Measurements from ENCODE around the gene TIMP3. TPM values are rescaled to one million over a fixed set of nuclear protein-coding genes. Genes with fewer than 3 reads are reported as not detected.

TIMP3 gene
- total RNA-seq, 1 donor from 2014 or later: not detected

DNA sequence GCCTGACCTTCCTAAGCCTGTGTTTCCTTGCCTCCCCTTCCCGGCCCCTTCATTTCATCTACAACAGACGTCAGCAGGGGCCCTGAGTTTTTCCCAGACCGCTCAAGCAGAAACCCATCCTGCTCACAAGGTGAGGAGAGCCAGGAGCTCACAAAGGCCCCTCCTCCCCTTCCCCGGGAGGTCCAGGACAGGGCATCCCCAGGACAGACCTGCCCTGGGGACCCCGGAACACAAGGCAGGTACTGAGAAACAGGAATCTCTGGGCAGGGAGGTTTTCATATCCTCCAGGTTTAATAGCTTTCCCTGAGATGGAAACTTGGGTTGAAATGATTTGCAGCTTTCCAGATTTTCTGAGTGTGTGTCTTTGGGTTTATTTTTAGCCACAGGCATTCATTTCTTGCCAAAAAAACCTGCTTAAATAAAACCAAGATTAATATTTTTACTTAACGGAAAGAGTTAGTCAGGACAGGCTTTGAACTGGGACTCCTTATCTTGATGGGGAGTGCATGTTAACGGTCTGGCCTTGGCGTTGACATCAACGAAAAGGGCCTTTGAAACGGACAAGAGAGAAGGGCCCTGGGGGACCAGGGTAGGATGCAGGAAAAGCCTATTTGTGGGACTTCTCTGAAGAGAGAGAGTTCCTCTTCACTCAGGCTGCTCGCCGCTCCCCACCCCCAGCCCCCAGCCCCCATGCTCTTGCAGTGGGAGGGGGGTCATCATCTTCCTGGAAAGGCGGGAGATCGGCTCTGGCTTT lies 38.5 kb downstream of the TIMP3 start:
- no peaks in the 10 kb centered on the region for H3K36me3 Mint-ChIP-seq (ENCODE audit: low read depth)
- H3K9me3 Mint-ChIP-seq: no peaks in the 10 kb centered on the region
- H3K27me3 Mint-ChIP-seq: no peaks in the 10 kb centered on the region
- no peak overlapping the region for H3K27ac Mint-ChIP-seq
- H3K4me3 Mint-ChIP-seq: no peak overlapping the region
- intact Hi-C loops (cut with micrococcal nuclease): no loop called here
- H3K4me1 Mint-ChIP-seq: no peaks in the 10 kb centered on the region
- no peak for DNase-seq

- Mint-ChIP-seq H3K4me1 (no peaks in the 10 kb centered on the region), H3K36me3 (ENCODE audit: low read depth) (no peaks in the 10 kb centered on the region), H3K9me3 (no peaks in the 10 kb centered on the region), H3K27me3 (no peaks in the 10 kb centered on the region), H3K4me3 (no peak overlapping the region), H3K27ac (no peak overlapping the region)
- no peak for DNase-seq
- intact Hi-C loops (cut with micrococcal nuclease): no loop called here
Measured at GRCh38 chr22:32841175-32841574, 39.7 kb downstream of the TIMP3 start.

DNA sequence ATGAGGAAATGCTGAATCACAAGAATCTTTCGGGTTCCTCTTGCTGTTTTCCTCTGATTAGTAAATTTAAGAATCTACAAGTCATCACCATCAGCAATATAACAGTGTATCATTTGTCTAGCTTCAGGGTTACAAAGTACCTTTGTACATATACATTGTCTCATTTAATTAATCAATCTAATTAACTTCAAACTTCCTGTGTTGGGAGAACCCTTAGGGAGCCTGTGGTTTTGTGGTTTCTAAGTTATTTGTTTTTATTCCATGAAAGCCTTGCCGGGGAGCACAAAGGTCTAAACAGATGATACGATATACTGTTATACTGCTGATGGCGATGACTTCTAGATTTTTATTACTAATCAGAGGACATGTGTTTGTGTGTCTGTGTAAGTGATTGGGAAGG lies 41.0 kb downstream of the TIMP3 start:
- no peak for DNase-seq
- intact Hi-C loops (cut with micrococcal nuclease): no loop called here
- no peaks in the 10 kb centered on the region for H3K9me3 Mint-ChIP-seq
- H3K27me3 Mint-ChIP-seq: no peaks in the 10 kb centered on the region
- H3K27ac Mint-ChIP-seq: no peak overlapping the region
- H3K36me3 Mint-ChIP-seq (ENCODE audit: low read depth): no peaks in the 10 kb centered on the region
- H3K4me3 Mint-ChIP-seq: no peak overlapping the region
- no peaks in the 10 kb centered on the region for H3K4me1 Mint-ChIP-seq

DNA sequence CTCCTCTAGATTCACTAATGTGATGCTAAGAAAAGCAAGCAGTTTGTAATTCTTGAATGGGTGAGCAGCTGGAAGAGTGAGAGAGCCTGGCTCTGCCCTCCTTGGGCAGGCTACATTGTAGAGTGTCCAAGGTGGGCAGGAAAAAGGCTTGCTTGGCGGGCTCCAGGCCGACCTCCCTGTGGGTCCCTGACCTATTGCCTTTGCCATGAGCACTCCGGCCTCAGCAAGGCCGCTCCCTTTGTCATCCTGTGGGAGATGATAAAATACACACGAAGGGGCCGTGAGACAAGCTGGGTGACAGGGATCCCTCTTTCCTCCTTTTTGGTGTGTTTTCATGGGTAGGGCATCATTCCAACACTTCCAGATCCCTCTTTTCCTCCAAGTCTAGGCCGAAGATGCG lies 41.8 kb downstream of the TIMP3 start:
- Mint-ChIP-seq H3K4me3 (no peak overlapping the region), H3K27ac (no peak overlapping the region), H3K4me1 (no peaks in the 10 kb centered on the region), H3K36me3 (ENCODE audit: low read depth) (no peaks in the 10 kb centered on the region), H3K27me3 (no peaks in the 10 kb centered on the region), H3K9me3 (no peaks in the 10 kb centered on the region)
- intact Hi-C loops (cut with micrococcal nuclease): no loop called here
- no peak for DNase-seq

- H3K36me3 Mint-ChIP-seq (ENCODE audit: low read depth): no peaks in the 10 kb centered on the region
- DNase-seq: no peak
- H3K4me3 Mint-ChIP-seq: no peak overlapping the region
- no peaks in the 10 kb centered on the region for H3K27me3 Mint-ChIP-seq
- H3K9me3 Mint-ChIP-seq: no peaks in the 10 kb centered on the region
- H3K27ac Mint-ChIP-seq: no peak overlapping the region
- no peaks in the 10 kb centered on the region for H3K4me1 Mint-ChIP-seq
- intact Hi-C loops (cut with micrococcal nuclease): no loop called here
Measured at GRCh38 chr22:32844251-32844650, 42.7 kb downstream of the TIMP3 start.

- Mint-ChIP-seq H3K4me3 (no peak overlapping the region), H3K4me1 (no peaks in the 10 kb centered on the region), H3K36me3 (ENCODE audit: low read depth) (no peaks in the 10 kb centered on the region), H3K27ac (no peak overlapping the region), H3K27me3 (no peaks in the 10 kb centered on the region), H3K9me3 (no peaks in the 10 kb centered on the region)
- intact Hi-C loops (cut with micrococcal nuclease): no loop called here
- DNase-seq: no peak
Measured at GRCh38 chr22:32846780-32847491, 45.4 kb downstream of the TIMP3 start.

- Mint-ChIP-seq H3K9me3 (no peaks in the 10 kb centered on the region), H3K4me1 (no peaks in the 10 kb centered on the region), H3K4me3 (no peak overlapping the region), H3K27me3 (no peaks in the 10 kb centered on the region), H3K36me3 (ENCODE audit: low read depth) (no peaks in the 10 kb centered on the region), H3K27ac (no peak overlapping the region)
- intact Hi-C loops (cut with micrococcal nuclease): no loop called here
- DNase-seq: no peak
Measured at GRCh38 chr22:32848226-32848625, 46.7 kb downstream of the TIMP3 start.

- Mint-ChIP-seq H3K27ac (no peak overlapping the region), H3K27me3 (no peaks in the 10 kb centered on the region), H3K4me3 (no peak overlapping the region), H3K4me1 (no peaks in the 10 kb centered on the region), H3K36me3 (ENCODE audit: low read depth) (no peaks in the 10 kb centered on the region), H3K9me3 (no peaks in the 10 kb centered on the region)
- intact Hi-C loops (cut with micrococcal nuclease): no loop called here
- DNase-seq: no peak
Measured at GRCh38 chr22:32849501-32849900, 48.0 kb downstream of the TIMP3 start.

DNA sequence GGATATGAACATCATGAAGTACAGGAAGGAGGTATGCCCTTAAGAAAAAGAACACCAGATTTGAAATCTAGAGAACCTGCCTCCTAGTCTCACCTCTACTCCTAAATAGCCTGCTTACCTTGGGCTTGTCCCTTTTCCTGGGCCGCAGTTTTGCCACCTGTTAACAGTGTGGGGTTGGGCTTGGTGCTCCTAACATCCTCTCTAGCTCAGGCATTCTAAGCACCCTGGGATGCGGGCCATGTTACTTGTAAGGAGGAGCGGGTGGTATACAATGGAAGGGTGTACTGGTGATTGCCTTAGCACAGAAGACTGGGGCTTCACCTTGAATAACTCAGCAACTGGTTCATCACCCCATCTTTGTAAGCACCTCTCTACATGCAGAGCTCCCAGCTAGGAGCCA lies 48.7 kb downstream of the TIMP3 start:
- no peak overlapping the region for H3K27ac Mint-ChIP-seq
- no peaks in the 10 kb centered on the region for H3K36me3 Mint-ChIP-seq (ENCODE audit: low read depth)
- no peak overlapping the region for H3K4me3 Mint-ChIP-seq
- DNase-seq: no peak
- no peaks in the 10 kb centered on the region for H3K27me3 Mint-ChIP-seq
- H3K9me3 Mint-ChIP-seq: no peaks in the 10 kb centered on the region
- no peaks in the 10 kb centered on the region for H3K4me1 Mint-ChIP-seq
- intact Hi-C loops (cut with micrococcal nuclease): no loop called here

DNA sequence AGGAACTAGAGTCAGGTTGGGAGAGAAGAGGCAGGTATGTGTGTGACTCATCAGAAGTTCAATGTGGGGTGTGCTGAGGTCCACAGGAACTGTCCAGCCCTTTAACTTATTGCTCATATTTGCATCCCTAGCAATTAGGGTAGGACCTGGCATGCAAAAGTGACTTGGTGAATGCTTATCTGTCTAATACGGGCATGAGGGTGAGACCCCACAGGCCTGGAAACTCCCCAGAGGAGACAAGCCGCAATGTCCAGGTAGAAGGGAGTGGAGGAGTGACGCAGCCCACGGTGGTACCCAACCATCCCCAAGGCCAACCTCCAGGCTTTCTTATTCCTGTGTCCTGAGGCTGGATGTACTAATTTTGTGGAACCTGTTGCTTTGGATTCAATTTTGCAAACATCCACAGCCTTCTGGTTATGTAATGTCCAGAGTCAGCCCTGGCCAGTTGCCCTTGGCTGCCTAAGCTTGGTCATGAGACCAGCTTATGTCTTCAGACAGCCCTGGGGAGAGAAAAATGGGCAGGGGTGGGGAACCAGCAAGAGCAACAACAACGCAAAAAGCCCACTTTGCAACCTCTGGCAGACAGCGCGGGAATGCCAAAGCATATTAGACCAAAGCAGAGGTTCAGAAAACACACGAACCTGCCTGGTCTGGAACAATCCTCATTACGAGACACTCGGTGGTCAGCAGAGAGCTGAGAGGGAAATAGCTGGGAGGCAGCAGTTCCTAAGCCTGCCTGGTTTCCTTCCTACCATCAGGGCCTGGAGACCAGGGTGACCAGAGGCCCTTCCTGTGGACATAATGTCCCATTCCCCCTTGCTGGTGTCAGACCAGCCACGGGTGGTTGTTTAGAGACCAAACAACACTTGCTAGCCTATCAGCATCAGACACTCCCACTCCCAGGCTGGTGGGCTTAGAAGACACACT lies 49.3 kb downstream of the TIMP3 start:
- no peaks in the 10 kb centered on the region for H3K9me3 Mint-ChIP-seq
- no peaks in the 10 kb centered on the region for H3K4me1 Mint-ChIP-seq
- H3K27ac Mint-ChIP-seq: no peak overlapping the region
- intact Hi-C loops (cut with micrococcal nuclease): no loop called here
- DNase-seq: no peak
- H3K36me3 Mint-ChIP-seq (ENCODE audit: low read depth): no peaks in the 10 kb centered on the region
- H3K27me3 Mint-ChIP-seq: no peaks in the 10 kb centered on the region
- H3K4me3 Mint-ChIP-seq: no peak overlapping the region

GRCh38 chr22:32852395-32853251 lies 51.1 kb downstream of the TIMP3 start:
- H3K27ac Mint-ChIP-seq: no peak overlapping the region
- no peaks in the 10 kb centered on the region for H3K9me3 Mint-ChIP-seq
- no peaks in the 10 kb centered on the region for H3K4me1 Mint-ChIP-seq
- intact Hi-C loops (cut with micrococcal nuclease): no loop called here
- no peak overlapping the region for H3K4me3 Mint-ChIP-seq
- no peaks in the 10 kb centered on the region for H3K27me3 Mint-ChIP-seq
- H3K36me3 Mint-ChIP-seq (ENCODE audit: low read depth): no peaks in the 10 kb centered on the region
- no peak for DNase-seq

GRCh38 chr22:32853662-32854061 lies 52.2 kb downstream of the TIMP3 start:
- Mint-ChIP-seq H3K9me3 (no peaks in the 10 kb centered on the region), H3K27ac (no peak overlapping the region), H3K4me1 (no peaks in the 10 kb centered on the region), H3K27me3 (no peaks in the 10 kb centered on the region), H3K36me3 (ENCODE audit: low read depth) (no peaks in the 10 kb centered on the region), H3K4me3 (no peak overlapping the region)
- no peak for DNase-seq
- intact Hi-C loops (cut with micrococcal nuclease): no loop called here

- Mint-ChIP-seq H3K36me3 (ENCODE audit: low read depth) (no peaks in the 10 kb centered on the region), H3K27ac (no peak overlapping the region), H3K9me3 (no peaks in the 10 kb centered on the region), H3K4me1 (no peaks in the 10 kb centered on the region), H3K4me3 (no peak overlapping the region), H3K27me3 (no peaks in the 10 kb centered on the region)
- intact Hi-C loops (cut with micrococcal nuclease): no loop called here
- DNase-seq: no peak
Measured at GRCh38 chr22:32854351-32854804, 52.9 kb downstream of the TIMP3 start.
